ENCODE data around the gene CYP11A1.

Gene CYP11A1

GRCh38 chr15:74320352-74321247 is 46.8 kb downstream of the CYP11A1 start:
- TF ChIP-seq CTCF (conservative IDR thresholded peaks at IDR 0.05; ENCODE audit: low read depth, low read length) = peak; percentile 90
- H3K4me3 ChIP-seq (ENCODE audit: low read depth, low read length) = no peak overlapping the region
- DNase-seq (ENCODE audit: low read depth) = peak; percentile 67

- TF ChIP-seq CTCF (conservative IDR thresholded peaks at IDR 0.05; ENCODE audit: low read depth, low read length) = no peak
Observed at GRCh38 chr15:74319596-74320351, 47.7 kb downstream of the CYP11A1 start.

GRCh38 chr15:74319138-74319460 is 48.3 kb downstream of the CYP11A1 start:
- H3K4me3 ChIP-seq (ENCODE audit: low read depth, low read length) = no peak overlapping the region
- TF ChIP-seq CTCF (conservative IDR thresholded peaks at IDR 0.05; ENCODE audit: low read depth, low read length) = no peak
- DNase-seq (ENCODE audit: low read depth) = no peak

More at GRCh38 chr15:74319596-74320351, 47.7 kb downstream of the CYP11A1 start:
- no peak overlapping the region for H3K4me3 ChIP-seq (ENCODE audit: low read depth, low read length)
- no peak for DNase-seq (ENCODE audit: low read depth)

GRCh38 chr15:74318376-74319137 is 48.9 kb downstream of the CYP11A1 start:
- DNase-seq (ENCODE audit: low read depth) = peak; percentile 20

GRCh38 chr15:74317820-74318375 is 49.5 kb downstream of the CYP11A1 start:
- TF ChIP-seq CTCF (conservative IDR thresholded peaks at IDR 0.05; ENCODE audit: low read depth, low read length) = no peak
- H3K4me3 ChIP-seq (ENCODE audit: low read depth, low read length) = no peak overlapping the region
- DNase-seq (ENCODE audit: low read depth) = peak; percentile 96

More at GRCh38 chr15:74318376-74319137, 48.9 kb downstream of the CYP11A1 start:
- no peak overlapping the region for H3K4me3 ChIP-seq (ENCODE audit: low read depth, low read length)
- TF ChIP-seq CTCF (conservative IDR thresholded peaks at IDR 0.05; ENCODE audit: low read depth, low read length) = no peak

GRCh38 chr15:74316141-74316540 is 51.3 kb downstream of the CYP11A1 start:
- H3K4me3 ChIP-seq (ENCODE audit: low read depth, low read length) = no peak overlapping the region
- no peak for TF ChIP-seq CTCF (conservative IDR thresholded peaks at IDR 0.05; ENCODE audit: low read depth, low read length)
- DNase-seq (ENCODE audit: low read depth) = no peak
